ENCODE data around the gene ZNF543.
"Not testable (repeated sequence)": the region's sequence is repeated elsewhere in the genome, so short reads cannot be mapped to it uniquely, and the experiment has no call there.

The ZNF543 gene

DNA sequence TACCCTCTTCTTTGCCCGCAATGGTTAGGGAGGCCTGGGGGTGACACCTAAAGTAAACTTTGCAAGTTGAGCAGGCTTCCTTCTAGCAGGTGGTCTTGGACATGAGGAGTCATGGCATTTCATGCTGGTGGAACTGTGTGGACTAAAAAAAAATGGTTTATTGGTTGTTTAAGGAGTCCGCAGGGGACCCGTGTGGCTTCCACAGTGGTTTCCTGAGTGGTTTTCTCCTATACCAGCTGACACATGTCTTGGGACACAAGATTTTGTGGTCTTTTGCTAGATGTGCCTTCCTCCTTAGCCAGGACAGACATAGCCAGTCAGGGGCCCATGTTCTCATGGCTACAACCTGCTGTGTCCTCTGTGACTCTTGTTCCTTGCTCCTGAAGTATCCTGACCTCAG, 1.5 kb downstream of the ZNF543 start:
- no peak for DNase-seq

GRCh38 chr19:57324992-57325391, 4.7 kb downstream of the ZNF543 start:
- no peak for DNase-seq

- no peak for DNase-seq
Measured at GRCh38 chr19:57327993-57328392, 7.7 kb downstream of the ZNF543 start.

- DNase-seq = no peak
Measured at GRCh38 chr19:57334191-57334590, 13.9 kb downstream of the ZNF543 start.

DNA sequence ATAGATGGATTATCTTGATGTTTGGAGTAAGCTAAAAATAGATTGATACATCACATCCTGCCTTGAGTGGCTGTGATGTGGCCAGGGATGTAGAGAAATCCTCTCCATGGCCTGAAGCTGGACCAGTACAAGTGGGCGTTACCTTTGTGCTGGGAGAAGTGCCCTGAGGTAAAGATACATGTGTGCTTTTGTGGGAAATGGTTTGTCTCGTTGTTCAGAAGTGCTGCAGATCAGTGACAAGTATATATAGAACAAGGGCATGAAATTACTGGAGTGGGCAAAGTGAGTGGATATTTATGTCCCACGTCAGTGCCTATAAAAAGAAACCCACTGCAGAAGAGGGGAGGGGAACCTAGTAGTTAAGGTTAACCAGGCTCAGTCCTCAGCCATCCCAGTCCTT, 18.6 kb downstream of the ZNF543 start:
- no peak for DNase-seq

- DNase-seq = no peak
Measured at GRCh38 chr19:57342582-57342981, 22.3 kb downstream of the ZNF543 start.

DNA sequence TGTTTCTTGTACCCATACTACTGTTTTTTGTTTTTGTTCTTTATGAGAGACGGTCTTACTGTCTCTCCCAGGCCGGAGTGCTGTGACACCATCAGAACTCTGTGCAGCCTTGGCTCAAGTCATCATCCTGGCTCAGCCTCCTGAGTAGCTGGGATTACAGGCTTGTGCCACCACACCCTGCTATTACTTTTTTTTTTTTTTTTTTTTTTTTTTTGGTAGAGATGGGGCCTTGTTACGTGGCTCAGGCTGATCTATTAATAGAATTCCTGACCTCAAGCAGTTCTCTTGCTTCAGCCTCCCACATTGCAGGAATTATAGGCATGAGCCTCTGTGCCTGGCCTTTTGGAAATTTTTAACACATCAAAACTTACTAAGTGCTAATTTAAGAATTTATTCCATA, 27.9 kb downstream of the ZNF543 start:
- no peak for DNase-seq

GRCh38 chr19:57350877-57351805, 30.9 kb downstream of the ZNF543 start, which contains the start of gene ZNF304:
ZNF304 (plus strand) TSS chr19:57351271; CDS start chr19:57351665, 394 bp downstream.
- DNase-seq = peak; percentile 76

DNA sequence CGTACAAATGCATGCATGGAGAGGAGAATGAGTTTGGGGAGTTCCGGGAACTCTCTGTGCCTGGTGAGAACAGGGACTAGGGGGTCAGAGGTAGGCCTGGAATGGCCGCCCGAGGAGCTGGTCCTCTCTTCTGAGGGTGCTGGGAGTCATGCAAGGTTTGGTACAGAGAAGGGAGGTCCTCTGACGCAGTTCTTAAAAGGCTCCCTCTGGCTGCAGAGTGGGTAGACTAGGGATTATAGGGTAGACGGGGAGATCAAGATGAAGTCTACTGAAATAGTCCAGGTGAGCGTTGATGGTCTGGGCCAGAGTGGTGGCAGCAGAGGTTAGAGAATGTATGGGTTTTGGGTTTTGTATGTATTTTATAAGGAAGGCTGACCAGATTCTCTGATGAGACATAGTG, 31.6 kb downstream of the ZNF543 start:
- DNase-seq = no peak

- no peak for DNase-seq
Measured at GRCh38 chr19:57355916-57356315, 35.6 kb downstream of the ZNF543 start.

GRCh38 chr19:57357406-57357805, 37.1 kb downstream of the ZNF543 start:
- no peak for DNase-seq

DNA sequence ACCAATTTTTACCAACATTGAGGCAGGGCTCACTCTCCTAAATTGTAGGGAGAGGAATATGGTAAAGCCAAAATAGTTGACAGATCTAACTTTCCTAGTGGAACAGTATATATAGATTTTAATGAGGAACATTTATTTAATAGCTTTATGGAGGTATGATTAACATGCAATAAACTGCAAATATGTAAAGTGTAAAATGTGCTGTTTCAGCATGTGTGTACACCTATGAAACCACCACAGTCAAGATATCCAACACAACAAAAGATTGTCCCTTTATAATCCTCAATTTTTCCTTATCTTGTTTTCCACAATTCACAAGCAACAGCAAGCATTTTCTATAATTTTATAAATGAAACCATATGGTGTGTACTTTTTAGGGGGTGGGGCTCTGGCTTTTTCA, 39.0 kb downstream of the ZNF543 start:
- DNase-seq = no peak

DNA sequence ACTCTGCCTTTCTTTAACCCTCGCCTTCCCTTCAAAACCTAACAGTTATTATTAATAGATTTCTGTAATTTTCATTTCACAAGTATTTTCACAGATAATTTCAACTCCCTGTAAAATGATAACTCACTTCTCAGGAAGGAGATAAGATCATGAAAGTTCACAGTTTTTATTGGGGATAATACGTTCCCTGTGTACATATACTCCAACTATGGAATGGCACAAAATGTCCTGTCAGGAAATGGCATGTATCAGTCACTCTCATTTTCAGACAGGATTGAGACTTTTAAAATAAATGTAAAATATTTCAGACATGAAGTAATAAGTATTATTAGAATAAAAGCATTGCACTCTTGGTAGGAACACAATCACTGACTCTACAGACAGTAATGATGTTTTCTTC, 42.1 kb downstream of the ZNF543 start:
- DNase-seq = no peak

GRCh38 chr19:57362997-57363687, 42.9 kb downstream of the ZNF543 start, which contains the start of the genes TRAPPC2B and ZNF547:
TRAPPC2B (plus strand) TSS chr19:57363551; CDS start chr19:57364834, 1,283 bp downstream.
ZNF547 (plus strand) TSS chr19:57363551; CDS start chr19:57368556, 5,005 bp downstream.
- DNase-seq = peak; percentile 97

DNA sequence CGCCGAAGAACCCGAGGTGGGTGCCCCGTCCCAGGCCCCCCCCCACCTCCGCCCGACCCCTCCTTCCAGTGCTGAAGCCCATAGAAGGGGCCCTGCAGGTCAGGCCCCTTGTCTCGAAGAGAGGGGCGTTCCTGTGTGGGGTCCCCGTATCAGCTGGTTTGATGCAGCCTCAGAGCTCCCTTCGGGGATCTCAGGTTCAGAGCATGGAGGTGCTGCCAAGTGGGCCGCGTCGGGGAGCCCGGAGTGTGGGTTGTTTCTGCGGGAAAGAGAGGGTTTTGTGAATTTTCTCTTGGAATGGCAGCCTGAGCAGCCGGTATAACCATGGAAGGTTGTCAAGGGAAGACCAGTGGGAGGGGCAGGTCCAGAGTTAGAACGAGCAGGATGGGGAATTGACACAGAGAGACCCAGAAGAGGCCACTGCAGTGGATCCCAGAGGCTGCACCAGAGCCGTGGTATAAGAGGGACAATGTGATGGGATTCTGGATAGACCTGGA, 43.5 kb downstream of the ZNF543 start:
- no peak for DNase-seq

DNA sequence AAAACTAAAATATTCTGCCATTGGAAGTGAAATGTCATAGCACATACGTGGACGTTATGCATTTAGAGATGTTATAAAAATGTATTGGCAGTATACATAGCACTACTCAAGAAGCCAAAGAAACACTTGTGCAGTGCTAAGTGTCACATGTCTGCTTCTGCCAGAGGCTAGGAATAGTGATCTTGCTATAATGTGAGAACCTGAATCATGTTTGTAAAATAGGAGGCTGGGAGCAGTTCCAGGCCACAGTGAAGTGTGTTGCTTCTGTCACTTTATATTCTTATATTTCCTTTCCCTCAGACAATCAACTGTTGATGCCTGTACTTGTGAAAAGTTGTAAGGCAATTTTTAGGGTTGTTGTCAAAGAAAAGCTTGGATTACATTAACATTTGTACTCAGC, 46.5 kb downstream of the ZNF543 start:
- DNase-seq = no peak

DNA sequence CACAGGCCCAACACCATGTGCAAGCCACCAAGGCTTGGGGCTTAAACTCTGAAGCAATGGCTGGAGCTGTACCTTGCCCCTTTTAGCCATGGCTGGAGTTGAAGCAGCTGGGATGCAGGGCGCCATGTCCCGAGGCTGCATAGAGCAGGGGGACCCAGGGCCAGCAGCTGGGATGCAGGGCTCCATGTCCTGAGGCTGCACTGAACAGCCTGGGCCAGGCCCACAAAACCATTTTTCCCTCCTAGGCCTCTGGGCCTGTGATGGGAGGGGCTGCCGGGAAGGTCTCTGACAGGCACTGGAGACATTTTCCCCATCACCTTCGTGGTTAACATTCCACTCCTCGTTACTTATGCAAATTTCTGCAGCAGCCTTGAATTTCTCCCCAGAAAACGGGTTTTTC, 53.9 kb downstream of the ZNF543 start:
- DNase-seq = no peak

- DNase-seq = not testable (repeated sequence)
Measured at GRCh38 chr19:57374647-57375046, 54.4 kb downstream of the ZNF543 start.

DNA sequence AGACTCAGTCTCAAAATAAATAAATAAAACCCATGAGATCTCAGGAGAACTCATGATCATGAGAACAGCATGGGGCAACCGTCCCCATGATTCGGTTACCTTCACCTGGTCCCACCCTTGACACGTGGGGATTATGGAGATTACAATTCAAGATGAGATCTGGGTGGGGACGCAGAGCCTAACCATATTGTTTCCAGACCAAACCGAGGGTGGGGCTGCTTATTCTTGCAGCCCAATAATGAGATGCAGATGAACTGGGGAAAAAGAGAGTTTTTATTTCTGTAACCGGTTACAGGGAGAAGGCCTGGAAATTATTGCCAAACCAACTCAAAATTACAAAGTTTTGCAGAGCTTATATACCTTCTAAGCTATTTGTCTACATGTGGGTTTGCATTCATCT, 55.9 kb downstream of the ZNF543 start:
- DNase-seq = no peak

DNA sequence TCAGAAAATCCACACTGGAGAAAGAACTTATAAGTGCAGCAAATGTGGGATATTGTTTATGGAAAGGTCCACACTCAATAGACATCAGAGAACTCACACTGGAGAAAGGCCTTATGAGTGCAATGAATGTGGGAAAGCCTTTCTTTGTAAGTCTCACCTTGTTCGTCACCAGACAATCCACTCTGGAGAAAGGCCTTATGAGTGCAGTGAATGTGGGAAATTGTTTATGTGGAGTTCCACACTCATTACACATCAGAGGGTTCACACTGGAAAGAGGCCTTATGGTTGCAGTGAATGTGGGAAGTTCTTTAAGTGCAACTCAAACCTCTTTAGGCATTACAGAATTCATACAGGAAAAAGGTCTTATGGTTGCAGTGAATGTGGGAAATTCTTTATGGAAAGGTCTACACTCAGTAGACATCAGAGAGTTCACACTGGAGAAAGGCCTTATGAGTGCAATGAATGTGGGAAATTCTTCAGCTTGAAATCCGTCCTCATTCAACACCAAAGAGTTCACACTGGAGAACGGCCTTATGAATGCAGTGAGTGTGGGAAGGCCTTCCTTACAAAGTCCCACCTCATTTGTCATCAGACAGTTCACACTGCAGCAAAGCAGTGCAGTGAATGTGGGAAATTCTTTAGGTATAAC, 57.4 kb downstream of the ZNF543 start:
- DNase-seq = no peak

Measured in activated CD4-positive, CD25-positive, alpha-beta regulatory T cell treated with anti-CD3 and anti-CD28 coated beads, Interleukin-2, amount 50 U/mL, for 72 hours (primary cell).